Osteoblast (primary cell): ENCODE data around the gene HSPB7. TPM values are rescaled to one million over a fixed set of nuclear protein-coding genes. Genes with fewer than 3 reads are reported as not detected.
"Not testable (repeated sequence)": the region's sequence is repeated elsewhere in the genome, so short reads cannot be mapped to it uniquely, and the experiment has no call there.

Source experiments
- DNase-seq: peaks from one replicate; pipeline ENCODE4 v3.0.0; 2011; ENCODE audit warnings: low spot score, mixed read lengths; ENCODE audit not compliant: insufficient read length; ENCODE audit errors: missing footprints
- H2AFZ ChIP-seq: 2 replicates; pipeline ENCODE4 v1.6.0; 2011; ENCODE audit warnings: mild to moderate bottlenecking, low read length
- H3K27ac ChIP-seq: 2 replicates; pipeline ENCODE4 v1.5.1; 2011; ENCODE audit warnings: mild to moderate bottlenecking, low read depth, low read length, moderate library complexity
- H3K27me3 ChIP-seq: 2 replicates; pipeline ENCODE4 v1.6.0; 2012; ENCODE audit warnings: mild to moderate bottlenecking, control low read depth, inconsistent platforms, low read length, moderate library complexity; ENCODE audit not compliant: insufficient read depth
- H3K36me3 ChIP-seq: 2 replicates; pipeline ENCODE4 v1.5.1; 2011; ENCODE audit warnings: mild to moderate bottlenecking, low read length, control low read depth, moderate library complexity; ENCODE audit not compliant: insufficient read depth
- H3K4me1 ChIP-seq: 2 replicates; pipeline ENCODE4 v1.5.1; 2011; ENCODE audit warnings: mild to moderate bottlenecking, low read length, control low read depth, moderate library complexity; ENCODE audit not compliant: insufficient read depth
- H3K4me2 ChIP-seq: 2 replicates; pipeline ENCODE4 v1.6.0; 2011; ENCODE audit warnings: mild to moderate bottlenecking, low read length; ENCODE audit not compliant: insufficient read depth
- H3K4me3 ChIP-seq: fragments of 200-600 bp; sonication (generic); 3 replicates; pipeline ENCODE4 v1.5.1; 2012; ENCODE audit warnings: mild to moderate bottlenecking, low read length, inconsistent platforms; ENCODE audit not compliant: insufficient read depth
- H3K79me2 ChIP-seq: 2 replicates; pipeline ENCODE4 v1.6.0; 2012; ENCODE audit warnings: mild to moderate bottlenecking, low read length, control low read depth, inconsistent platforms; ENCODE audit not compliant: insufficient read depth
- H3K9me3 ChIP-seq: 2 replicates; pipeline ENCODE4 v1.5.1; 2011; ENCODE audit warnings: low read depth, low read length, control low read depth
- H4K20me1 ChIP-seq: 2 replicates; pipeline ENCODE4 v1.6.0; 2012; ENCODE audit warnings: mild to moderate bottlenecking, low read length, control low read depth; ENCODE audit not compliant: insufficient read depth
- total RNA-seq: library from RNA; depleted of rRNA; stranded (reverse); fragments of >200 nt; gene quantifications from 2 replicates; pipeline ENCODE4 v1.2.3, GENCODE V29; 2012
- TF ChIP-seq, protein P1 (sequence below): IDR thresholded peaks from 2 replicates; pipeline ENCODE4 v1.5.1; 2011; ENCODE audit warnings: mild to moderate bottlenecking, low read depth, low read length, moderate library complexity; ENCODE audit errors: extremely low read depth

Gene HSPB7
- total RNA-seq, 1 donor = 6.9 TPM

DNA sequence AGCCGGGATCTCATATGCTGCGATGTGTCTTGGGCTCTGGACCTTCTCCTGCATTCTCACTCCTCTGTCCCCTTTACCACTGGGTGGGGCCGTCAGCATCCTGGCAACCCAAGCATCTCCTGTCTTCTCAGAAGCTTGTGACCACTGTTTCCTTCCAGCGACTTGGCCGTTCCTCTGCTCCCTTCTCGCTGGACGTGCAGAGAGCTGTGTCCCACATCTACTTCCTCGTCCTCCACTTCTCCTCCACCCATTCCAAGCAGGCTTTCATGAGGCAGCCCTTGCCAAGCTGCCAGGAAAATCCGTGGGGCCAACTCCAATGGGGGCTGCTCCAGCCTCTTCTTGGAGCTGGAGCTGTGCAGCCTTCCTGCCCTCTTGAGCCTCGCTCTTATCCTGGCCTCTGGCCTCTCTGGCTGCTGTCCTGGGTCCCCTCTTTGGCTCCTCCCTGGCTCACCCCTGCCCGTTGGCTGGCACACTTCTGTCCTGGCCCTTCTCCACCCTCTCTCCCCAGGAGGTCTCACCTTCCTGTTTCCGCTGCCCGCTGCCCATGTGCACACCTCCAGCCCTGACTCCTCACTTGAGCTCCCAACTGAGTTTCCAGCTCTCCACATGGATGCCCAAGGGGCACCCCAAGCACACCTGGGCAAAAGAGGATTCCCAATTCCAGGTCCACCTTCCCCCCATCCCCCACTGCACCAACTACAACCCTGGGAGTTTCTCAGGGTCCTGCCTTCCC is 46.9 kb upstream of the HSPB7 start:
- TF ChIP-seq, protein P1, sequence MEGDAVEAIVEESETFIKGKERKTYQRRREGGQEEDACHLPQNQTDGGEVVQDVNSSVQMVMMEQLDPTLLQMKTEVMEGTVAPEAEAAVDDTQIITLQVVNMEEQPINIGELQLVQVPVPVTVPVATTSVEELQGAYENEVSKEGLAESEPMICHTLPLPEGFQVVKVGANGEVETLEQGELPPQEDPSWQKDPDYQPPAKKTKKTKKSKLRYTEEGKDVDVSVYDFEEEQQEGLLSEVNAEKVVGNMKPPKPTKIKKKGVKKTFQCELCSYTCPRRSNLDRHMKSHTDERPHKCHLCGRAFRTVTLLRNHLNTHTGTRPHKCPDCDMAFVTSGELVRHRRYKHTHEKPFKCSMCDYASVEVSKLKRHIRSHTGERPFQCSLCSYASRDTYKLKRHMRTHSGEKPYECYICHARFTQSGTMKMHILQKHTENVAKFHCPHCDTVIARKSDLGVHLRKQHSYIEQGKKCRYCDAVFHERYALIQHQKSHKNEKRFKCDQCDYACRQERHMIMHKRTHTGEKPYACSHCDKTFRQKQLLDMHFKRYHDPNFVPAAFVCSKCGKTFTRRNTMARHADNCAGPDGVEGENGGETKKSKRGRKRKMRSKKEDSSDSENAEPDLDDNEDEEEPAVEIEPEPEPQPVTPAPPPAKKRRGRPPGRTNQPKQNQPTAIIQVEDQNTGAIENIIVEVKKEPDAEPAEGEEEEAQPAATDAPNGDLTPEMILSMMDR = no peak
- no peaks in the 10 kb centered on the region for H3K36me3 ChIP-seq
- no peaks in the 10 kb centered on the region for H3K9me3 ChIP-seq
- no peak overlapping the region for H3K4me3 ChIP-seq
- no peak overlapping the region for H3K4me2 ChIP-seq
- H3K27ac ChIP-seq = no peak overlapping the region
- H4K20me1 ChIP-seq = no peaks in the 10 kb centered on the region
- H3K4me1 ChIP-seq = no peaks in the 10 kb centered on the region
- peak; percentile 63 for DNase-seq
- H2AFZ ChIP-seq = no peak overlapping the region
- H3K79me2 ChIP-seq = no peaks in the 10 kb centered on the region
- peaks cover 2% of the 10 kb centered on the region for H3K27me3 ChIP-seq

DNA sequence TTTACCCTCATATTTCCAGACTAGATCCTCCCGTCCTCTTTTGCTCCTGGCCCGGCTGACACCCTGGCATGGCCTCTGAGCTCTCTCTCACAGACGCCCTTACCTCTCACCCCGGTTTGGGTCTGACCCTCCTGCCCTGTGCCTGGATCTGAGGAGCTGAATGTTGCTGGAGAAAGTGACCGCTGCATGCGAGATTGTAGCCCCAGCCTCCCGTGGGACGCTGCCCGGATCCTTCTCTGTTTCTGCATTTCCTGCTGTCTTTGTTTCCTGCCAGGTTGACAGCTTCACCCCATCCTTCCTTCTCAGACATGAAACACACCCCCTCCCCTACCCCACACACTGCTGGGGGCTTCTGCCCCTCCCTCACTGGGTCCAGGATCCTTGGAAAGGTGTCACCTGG is 46.1 kb upstream of the HSPB7 start:
- Histone ChIP-seq H3K27ac (no peak overlapping the region), H4K20me1 (no peaks in the 10 kb centered on the region), H3K9me3 (no peaks in the 10 kb centered on the region), H3K79me2 (no peaks in the 10 kb centered on the region), H3K36me3 (no peaks in the 10 kb centered on the region), H3K4me3 (no peak overlapping the region), H3K27me3 (peaks cover 2% of the 10 kb centered on the region), H2AFZ (no peak overlapping the region), H3K4me1 (no peaks in the 10 kb centered on the region), H3K4me2 (no peak overlapping the region)
- TF ChIP-seq, protein P1 = no peak
- DNase-seq = peak; percentile 82

DNA sequence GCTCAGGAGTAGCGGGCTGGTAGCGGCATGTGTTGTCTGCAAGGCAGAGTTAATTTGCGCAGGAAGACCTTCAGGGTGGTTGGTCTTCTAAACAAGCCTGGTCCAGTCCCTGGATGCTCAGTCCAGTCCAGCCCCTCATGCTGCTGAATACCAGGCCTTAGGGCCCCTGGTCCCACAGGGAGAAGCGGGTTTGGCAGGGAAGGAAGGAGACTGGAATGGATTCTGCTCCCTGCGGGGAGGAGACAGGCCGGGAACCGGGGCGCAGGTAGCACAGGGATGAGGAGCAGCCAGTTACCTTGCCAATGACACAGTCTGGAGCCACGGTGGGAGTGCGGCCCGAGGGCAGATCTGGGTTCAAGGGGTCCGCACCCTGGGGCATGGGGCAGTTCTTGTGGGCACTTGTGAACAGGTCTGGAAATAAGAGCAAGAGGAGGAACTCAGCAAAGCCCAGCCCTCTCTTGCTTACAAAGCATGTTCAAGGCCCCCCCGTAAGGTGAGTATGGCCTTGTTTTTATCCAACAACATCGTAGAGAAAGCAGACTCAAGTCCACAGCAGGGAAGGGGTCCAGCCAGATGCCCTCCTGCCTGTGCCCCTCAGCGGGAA is 45.5 kb upstream of the HSPB7 start:
- Histone ChIP-seq H3K27me3 (peaks cover 2% of the 10 kb centered on the region), H2AFZ (no peak overlapping the region), H3K79me2 (no peaks in the 10 kb centered on the region), H3K36me3 (no peaks in the 10 kb centered on the region), H3K27ac (no peak overlapping the region), H3K9me3 (no peaks in the 10 kb centered on the region), H3K4me2 (no peak overlapping the region), H3K4me3 (no peak overlapping the region), H4K20me1 (no peaks in the 10 kb centered on the region), H3K4me1 (no peaks in the 10 kb centered on the region)
- TF ChIP-seq, protein P1 = no peak
- DNase-seq = peak; percentile 66

DNA sequence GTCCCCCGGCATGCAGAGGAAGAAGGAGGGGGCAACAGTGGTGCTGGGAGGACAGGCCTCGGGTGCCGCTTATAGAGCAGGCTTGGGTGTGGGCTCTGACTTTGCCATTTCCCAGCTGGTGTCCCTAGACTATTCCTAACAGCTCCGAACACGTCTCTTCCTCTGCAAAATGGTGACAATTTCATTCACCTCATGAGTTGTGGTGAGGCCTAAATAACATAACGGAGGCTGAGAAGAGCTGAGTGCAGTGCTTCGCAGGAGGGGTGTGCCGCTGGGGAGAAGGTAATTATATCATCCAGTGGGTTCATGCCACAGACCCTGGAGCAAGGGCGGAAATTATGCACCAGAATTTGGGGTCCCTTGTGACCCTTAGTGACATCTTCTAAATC is 44.8 kb upstream of the HSPB7 start:
- not testable (repeated sequence) for H3K79me2 ChIP-seq, H3K27ac ChIP-seq, H3K27me3 ChIP-seq, H3K36me3 ChIP-seq, H3K4me1 ChIP-seq, H3K9me3 ChIP-seq, H4K20me1 ChIP-seq, H3K4me3 ChIP-seq, H3K4me2 ChIP-seq, H2AFZ ChIP-seq
- DNase-seq = peak; percentile 3

DNA sequence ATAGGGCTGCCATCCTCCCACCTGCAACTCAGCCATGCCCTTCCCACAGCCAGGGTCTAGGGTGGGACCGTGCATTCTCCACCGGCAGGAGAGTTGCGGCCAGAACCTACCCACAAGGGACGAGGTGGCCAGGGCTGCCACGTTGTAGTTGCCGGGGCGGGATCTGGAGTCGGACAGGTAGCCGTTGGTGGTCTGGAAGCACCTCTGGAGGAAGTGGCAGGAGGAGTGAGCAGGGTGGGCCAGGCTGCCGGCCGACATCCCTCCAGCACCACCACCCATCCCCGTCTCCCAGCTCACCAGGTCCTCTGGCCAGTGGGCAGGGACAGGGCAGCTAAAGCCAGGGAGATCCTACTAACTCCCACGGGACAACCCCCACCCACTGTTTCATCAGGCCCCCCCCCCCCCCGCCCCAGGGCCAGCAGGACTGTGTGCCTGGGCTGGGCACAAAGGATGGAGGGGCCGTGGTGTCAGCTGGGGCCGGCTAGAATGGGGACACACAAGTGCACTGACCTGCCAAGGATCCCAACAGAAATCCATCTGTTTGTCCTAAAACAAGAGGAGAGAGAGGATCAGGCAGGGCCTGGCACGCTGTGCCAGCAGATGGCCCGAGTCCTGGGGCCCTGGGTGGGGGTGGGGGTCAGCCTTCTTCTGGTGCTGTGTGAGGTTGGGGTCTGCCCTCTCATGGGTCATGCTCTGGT is 44.3 kb upstream of the HSPB7 start:
- not testable (repeated sequence) for H3K4me2 ChIP-seq, H4K20me1 ChIP-seq, H3K4me1 ChIP-seq, H3K36me3 ChIP-seq, H3K27ac ChIP-seq, H2AFZ ChIP-seq, H3K4me3 ChIP-seq, H3K27me3 ChIP-seq, H3K79me2 ChIP-seq, H3K9me3 ChIP-seq
- DNase-seq = peak; percentile 45
